Nephron progenitor cell (in vitro differentiated cells): Measurements from ENCODE around the gene APBB1.

Experiments
- DNase-seq: peaks from one replicate; pipeline ENCODE4 v3.0.0; 2021
- H3K27ac Mint-ChIP-seq: 2 replicates; pipeline ENCODE4 v1.8.0; 2021; ENCODE audit warnings: mild to moderate bottlenecking, moderate library complexity, mixed read lengths
- H3K27me3 Mint-ChIP-seq: 2 replicates; pipeline ENCODE4 v1.8.0; 2021; ENCODE audit warnings: mild to moderate bottlenecking, low read depth, mixed read lengths; ENCODE audit not compliant: poor library complexity
- H3K36me3 Mint-ChIP-seq: 2 replicates; pipeline ENCODE4 v1.8.0; 2021; ENCODE audit warnings: low read depth, mixed read lengths
- H3K4me1 Mint-ChIP-seq: 2 replicates; pipeline ENCODE4 v1.8.0; 2021; ENCODE audit warnings: mixed read lengths
- H3K4me3 Mint-ChIP-seq: 2 replicates; pipeline ENCODE4 v1.8.0; 2021; ENCODE audit warnings: mild to moderate bottlenecking, moderate library complexity, mixed read lengths
- H3K9me3 Mint-ChIP-seq: 2 replicates; pipeline ENCODE4 v1.8.0; 2021; ENCODE audit warnings: mild to moderate bottlenecking, moderate library complexity, mixed read lengths
- TF ChIP-seq, protein P1 (sequence below): fragments of 200-600 bp; sonication (generic); IDR thresholded peaks from 2 replicates; pipeline ENCODE4 v1.5.0; 2021; ENCODE audit warnings: antibody characterized with exemption

The APBB1 gene

DNA sequence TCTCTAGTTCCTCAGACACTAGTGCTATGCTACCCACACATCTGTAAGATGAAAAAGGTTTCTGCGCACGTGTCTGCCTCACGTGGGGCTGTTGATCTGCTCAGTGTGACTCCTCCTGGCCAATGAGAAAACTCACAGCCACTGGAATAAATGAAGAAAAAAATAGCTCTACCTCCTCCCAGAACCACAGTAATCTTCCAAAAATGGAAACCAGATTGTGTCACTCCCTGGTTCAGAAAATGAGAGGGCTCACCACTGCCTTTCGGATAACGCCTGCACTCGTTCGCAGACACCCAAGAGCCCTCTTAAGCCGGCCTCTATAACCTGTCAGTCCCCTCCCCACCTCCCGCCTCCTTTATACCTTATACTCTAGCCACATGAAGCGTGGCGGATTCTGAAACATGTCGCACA is 5.1 kb downstream of the APBB1 start:
- TF ChIP-seq, protein P1, sequence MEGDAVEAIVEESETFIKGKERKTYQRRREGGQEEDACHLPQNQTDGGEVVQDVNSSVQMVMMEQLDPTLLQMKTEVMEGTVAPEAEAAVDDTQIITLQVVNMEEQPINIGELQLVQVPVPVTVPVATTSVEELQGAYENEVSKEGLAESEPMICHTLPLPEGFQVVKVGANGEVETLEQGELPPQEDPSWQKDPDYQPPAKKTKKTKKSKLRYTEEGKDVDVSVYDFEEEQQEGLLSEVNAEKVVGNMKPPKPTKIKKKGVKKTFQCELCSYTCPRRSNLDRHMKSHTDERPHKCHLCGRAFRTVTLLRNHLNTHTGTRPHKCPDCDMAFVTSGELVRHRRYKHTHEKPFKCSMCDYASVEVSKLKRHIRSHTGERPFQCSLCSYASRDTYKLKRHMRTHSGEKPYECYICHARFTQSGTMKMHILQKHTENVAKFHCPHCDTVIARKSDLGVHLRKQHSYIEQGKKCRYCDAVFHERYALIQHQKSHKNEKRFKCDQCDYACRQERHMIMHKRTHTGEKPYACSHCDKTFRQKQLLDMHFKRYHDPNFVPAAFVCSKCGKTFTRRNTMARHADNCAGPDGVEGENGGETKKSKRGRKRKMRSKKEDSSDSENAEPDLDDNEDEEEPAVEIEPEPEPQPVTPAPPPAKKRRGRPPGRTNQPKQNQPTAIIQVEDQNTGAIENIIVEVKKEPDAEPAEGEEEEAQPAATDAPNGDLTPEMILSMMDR: no peak
- H3K27ac Mint-ChIP-seq: no peak overlapping the region
- no peaks in the 10 kb centered on the region for H3K4me1 Mint-ChIP-seq
- peaks cover 11% of the 10 kb centered on the region for H3K36me3 Mint-ChIP-seq
- no peaks in the 10 kb centered on the region for H3K9me3 Mint-ChIP-seq
- no peak for DNase-seq
- H3K27me3 Mint-ChIP-seq: peaks cover 3% of the 10 kb centered on the region
- no peak overlapping the region for H3K4me3 Mint-ChIP-seq

DNA sequence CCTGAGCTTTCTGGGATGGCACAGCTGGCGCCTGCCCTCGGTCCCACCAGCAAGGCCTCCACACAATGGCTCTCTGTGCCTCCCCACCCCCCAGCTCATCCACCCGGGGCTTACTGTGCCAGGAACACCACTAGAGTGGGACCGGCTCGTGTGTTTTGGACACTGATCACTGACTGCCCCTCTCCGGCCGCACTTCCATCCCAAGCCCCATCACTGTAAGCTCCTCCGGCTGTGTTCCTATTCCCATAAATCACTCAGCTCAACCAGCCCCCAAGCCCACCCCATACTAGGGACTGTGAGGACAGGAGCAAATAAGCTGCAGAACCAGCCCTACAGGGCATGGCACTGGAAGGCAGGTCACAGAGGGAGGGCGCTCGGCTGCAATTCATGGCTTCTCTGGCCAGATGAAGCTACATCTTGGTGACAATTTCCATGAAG is 7.3 kb downstream of the APBB1 start:
- Mint-ChIP-seq H3K4me1 (peaks cover 5% of the 10 kb centered on the region), H3K4me3 (no peak overlapping the region), H3K27ac (no peak overlapping the region), H3K36me3 (peaks cover 18% of the 10 kb centered on the region), H3K9me3 (no peaks in the 10 kb centered on the region), H3K27me3 (peaks cover 3% of the 10 kb centered on the region)
- DNase-seq: no peak
- TF ChIP-seq, protein P1: no peak

DNA sequence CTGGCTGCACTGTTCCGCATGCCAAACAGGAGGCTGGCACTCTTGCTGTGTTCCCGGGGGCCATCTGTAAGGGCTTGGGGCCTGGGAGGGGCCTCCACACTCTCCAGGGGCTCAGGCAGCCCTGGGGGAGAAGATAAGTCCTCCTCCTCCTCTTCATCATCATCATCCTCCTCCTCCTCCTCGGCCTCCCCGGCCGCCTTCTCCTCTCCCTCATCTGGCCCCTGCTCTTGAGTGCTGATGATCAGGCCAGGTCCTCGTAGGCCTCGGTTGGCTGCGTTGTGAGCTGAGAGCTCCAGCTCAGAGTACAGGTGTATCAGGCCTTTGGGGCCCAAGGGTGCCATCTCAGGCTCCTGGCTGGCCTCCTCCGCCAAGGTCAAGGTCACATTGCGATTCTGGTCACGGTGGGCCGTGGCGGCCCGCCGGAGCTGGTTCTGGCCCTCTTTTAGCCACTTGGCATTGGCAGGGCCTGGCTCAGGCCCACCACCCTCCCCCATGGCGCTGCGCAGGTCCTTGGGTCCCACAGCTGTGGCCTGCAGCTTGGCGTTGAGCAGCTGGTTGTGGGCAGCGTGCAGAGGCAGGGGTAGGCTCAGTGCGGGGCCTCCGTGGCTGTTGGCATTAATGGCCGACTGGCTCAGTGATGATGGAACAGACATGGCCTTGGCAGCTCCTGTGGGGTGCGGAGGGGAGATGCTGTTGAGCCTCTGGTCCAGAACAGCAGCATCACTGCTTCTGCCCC is 8.0 kb downstream of the APBB1 start:
- Mint-ChIP-seq H3K27me3 (peaks cover 3% of the 10 kb centered on the region), H3K36me3 (peaks cover 18% of the 10 kb centered on the region), H3K27ac (no peak overlapping the region), H3K4me3 (no peak overlapping the region), H3K4me1 (peaks cover 12% of the 10 kb centered on the region), H3K9me3 (no peaks in the 10 kb centered on the region)
- DNase-seq: no peak
- TF ChIP-seq, protein P1: no peak

DNA sequence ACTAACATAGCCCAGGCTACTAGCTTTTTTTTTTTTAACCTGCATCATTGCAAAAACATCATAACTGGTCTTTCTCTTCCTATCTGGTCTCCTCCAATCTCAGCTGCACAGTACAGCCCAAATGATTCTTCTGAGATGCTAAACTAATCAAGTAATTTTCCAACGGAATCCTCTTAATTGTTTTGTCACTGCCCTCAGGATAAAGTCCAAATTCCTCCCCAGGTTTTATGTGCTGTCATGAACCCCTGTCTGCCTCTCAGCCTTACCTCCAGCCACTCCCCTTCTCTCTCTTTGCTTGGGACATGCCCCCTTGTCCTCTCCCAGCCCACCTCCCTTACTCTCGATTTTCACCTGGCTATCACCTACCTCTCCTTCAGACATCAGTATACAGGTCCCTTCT is 12.5 kb downstream of the APBB1 start:
- Mint-ChIP-seq H3K27me3 (peaks cover 3% of the 10 kb centered on the region), H3K36me3 (peaks cover 30% of the 10 kb centered on the region), H3K9me3 (no peaks in the 10 kb centered on the region), H3K4me3 (no peak overlapping the region), H3K27ac (no peak overlapping the region), H3K4me1 (peaks cover 34% of the 10 kb centered on the region)
- no peak for DNase-seq
- TF ChIP-seq, protein P1: no peak

DNA sequence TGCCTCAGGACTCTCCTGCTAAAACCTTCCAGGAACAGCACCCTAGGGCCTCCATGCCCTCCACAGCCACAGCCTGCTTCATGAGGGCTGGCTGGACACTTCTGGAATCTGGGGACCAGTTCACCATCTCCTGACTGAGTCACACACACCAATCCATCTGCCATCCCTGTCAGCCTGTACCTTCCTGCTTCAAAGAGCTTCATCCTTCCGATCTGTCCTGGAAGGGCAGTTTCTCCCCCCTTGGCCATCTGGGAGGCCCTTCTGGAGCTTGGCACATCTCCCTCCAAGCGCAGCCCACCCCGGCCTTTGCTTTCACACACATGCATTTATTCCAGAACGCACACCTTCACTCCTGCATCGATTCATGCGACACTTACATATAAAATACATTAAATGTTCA is 13.0 kb downstream of the APBB1 start:
- peaks cover 3% of the 10 kb centered on the region for H3K27me3 Mint-ChIP-seq

More for the DNA sequence above, 13.0 kb downstream of the APBB1 start:
- Mint-ChIP-seq H3K27ac (no peak overlapping the region), H3K4me1 (peaks cover 34% of the 10 kb centered on the region), H3K36me3 (peaks cover 35% of the 10 kb centered on the region), H3K4me3 (no peak overlapping the region), H3K9me3 (no peaks in the 10 kb centered on the region)
- TF ChIP-seq, protein P1: no peak
- no peak for DNase-seq
